GM21786 (cell line): ENCODE data around the gene UBE2G2.

ENCODE experiments used
- ATAC-seq: cut with Tn5 transposase; IDR thresholded peaks from one replicate; pipeline ENCODE4 v1.9.1; 2021; ENCODE audit not compliant: unreplicated experiment

Gene UBE2G2

DNA sequence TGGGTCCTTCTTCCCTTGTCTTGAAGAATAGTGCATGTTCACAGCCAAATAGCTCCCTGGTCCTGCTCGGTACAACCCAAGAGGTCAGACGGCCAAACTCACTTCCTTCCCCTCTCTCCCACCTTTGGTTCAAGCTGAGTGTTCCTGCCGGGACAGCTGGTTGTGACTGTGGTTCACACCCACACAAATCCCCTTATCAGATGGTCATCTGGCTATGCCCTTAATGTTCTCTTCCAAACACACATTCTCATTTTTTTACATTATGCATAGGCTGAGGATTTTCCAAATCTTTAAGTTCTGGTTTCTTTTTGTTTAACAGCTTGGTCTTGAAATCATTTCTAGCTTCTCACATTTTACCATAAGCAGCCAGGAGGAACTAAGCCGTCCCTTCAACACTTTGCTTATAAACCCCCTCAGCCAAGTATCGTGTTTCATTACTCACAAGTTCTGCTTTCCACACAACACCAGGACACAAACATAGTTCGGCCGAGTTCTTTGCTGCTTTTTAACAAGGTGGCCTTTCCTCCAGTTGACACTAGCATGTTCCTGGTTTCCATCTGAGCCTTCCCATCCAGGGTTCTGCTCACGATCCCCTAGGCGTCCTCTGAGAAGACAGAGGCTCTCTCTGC lies 70.6 kb downstream of the UBE2G2 start:
- no peak for ATAC-seq

DNA sequence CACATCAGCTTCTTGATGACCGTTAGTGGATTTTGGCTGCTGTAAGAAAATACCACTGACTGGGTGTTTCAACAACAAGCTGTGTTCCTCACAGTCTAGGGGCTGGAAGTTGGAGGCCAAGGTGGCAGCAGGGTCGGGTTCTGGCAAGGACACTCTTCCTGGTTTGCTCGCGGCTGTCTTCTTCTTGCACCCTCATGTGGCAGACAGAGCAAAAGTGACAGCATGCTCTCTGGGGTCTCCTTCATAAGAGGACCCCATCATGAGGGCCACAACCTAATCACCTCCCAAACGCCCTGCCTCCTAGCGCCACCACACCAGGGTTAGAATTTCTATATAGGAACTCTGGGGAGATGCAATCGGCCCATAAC lies 71.6 kb downstream of the UBE2G2 start:
- ATAC-seq = no peak

DNA sequence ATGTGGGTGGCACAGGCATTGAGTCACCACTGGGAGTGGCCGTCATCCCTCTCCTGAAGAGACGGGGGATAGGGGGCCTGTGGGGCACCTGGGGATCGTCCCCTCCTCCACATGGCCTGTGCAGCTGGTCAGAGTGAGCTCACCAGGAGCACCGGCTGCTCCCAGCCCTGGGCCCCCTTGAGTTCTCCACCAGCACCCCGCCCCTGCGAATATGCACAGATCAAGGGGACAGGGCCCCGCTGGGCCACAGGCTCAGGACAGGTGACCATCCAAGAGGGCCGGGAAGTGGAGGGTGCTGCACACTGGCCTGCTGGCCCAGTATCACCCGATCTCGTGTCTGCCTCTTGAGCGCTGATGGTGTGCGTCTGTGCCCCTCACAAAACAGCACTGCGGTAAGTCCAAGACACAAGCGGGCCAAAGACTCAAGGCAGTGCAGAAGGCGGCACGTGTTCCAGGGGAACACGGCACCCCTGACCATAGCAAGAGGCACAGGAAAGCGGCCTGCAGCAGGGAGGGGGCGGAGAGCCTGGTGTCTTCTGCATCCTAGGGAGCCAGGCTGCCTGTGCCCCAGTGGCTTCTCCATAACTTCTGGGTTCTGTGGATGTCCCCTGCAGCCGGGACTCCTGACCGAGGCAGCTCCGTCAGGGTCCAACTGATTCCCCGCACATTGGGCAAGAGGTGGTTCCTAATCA lies 72.1 kb downstream of the UBE2G2 start:
- ATAC-seq = no peak

DNA sequence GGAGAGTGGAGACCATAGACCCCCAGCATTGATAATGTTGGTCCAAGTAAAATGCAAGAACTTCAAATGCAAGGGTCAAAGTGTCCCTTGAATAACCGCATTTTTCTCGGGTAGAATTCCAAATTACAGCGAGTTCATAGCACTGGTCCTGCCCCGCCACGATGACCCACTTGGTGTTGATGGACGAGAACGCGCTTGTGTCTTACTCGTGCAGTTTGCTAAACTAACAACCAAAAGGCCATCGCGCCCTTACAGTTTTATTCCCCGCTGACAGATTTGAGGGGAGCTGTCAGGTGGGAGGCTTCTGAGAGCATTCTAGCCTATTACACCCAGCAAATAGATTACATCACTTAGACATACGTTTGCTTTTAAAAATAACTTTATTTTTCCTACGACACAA lies 72.9 kb downstream of the UBE2G2 start:
- no peak for ATAC-seq

DNA sequence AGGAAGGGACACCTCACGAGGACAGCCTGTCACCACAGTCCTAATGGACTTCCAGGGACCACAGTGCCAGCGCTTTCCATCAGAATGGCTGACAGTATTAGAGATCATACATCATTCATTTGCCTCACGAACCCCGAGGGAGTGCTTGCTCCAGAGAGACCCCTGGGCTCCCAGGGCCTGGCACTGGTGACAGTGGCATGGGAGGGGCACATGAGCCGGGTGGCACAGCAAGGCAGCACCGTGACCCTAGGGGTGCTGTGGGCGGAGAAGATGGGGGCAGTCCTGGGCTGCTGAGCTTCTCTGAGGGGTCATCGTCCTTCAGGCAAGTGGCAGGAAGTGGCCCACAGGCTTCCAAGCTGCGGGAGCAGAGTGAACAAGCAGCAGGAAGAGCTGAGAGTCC lies 73.9 kb downstream of the UBE2G2 start:
- ATAC-seq = no peak

DNA sequence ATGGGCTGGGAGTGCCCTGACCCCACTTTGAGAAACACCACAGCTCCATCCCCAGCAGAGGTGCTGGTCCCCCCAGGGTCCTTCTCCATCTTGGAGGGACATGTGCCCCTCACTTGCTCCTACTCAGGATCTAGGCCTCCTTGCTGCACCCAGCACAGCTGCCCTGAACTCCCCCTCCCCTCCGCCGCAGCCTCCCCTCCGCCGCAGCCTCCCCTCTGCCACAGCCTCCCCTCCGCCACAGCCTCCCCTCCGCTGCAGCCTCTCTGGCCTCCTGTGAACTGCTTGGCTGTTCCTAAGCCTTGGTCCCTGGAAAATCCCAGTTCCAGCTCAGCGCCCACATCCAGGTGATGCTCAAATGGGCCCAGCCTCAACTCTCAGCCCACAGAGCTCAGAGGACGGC lies 74.3 kb downstream of the UBE2G2 start:
- ATAC-seq = no peak

DNA sequence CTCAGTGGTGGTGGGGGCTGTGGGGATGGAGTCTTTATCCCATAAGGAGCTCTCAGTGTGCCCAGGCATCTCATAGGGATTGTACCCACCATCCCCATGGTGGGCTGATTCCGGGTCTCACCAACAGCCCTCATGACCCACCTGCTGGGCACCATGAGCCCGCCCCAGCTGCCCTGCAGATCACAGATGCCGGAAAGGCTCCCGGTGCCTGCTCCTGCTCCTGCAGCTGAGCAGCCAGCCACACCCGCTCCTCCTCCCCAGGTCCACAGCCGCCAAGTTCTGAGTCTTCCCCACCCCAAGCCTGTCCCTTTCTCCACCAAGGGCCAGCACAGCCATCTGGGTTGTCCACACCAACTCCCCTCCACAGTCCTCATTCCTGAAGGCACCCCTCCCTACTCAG lies 74.8 kb downstream of the UBE2G2 start:
- no peak for ATAC-seq

DNA sequence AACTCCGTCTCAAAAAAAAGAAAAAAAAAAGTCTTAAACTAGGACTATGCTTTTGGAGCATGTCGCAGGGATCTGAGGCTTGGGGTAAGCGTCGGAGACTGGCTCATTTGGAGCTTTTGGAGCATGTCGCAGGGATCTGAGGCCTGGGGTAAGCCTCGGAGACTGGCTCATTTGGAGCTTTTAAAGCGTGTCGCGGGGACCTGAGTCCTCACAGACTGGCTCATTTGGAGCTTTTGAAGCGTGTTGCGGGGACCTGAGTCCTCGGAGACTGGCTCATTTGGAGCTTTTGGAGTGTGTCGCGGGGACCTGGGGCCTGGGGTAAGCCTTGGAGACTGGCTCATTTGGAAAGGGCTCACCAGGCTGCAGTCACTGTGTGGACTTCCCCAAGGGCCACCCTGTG lies 76.7 kb downstream of the UBE2G2 start:
- ATAC-seq = no peak

DNA sequence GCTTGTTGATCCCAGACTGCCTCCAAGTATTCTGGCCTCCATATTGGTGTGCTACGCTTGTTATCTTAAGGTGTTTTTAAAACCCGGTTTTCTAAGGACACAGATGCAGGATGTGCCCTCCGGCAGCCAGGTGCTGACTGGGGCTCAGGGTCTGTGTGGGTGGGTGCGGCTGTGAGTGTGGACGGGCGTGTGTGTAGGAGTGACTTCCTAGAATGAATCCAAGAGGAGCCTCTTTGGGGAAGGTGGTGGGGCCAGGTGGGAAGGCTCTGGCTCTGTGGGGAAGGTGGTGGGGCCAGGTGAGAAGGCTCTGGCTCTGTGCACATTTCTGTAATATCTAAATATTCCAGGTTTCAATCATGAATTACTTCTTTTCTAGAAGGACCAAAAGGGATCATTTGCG lies 77.4 kb downstream of the UBE2G2 start:
- ATAC-seq = no peak

DNA sequence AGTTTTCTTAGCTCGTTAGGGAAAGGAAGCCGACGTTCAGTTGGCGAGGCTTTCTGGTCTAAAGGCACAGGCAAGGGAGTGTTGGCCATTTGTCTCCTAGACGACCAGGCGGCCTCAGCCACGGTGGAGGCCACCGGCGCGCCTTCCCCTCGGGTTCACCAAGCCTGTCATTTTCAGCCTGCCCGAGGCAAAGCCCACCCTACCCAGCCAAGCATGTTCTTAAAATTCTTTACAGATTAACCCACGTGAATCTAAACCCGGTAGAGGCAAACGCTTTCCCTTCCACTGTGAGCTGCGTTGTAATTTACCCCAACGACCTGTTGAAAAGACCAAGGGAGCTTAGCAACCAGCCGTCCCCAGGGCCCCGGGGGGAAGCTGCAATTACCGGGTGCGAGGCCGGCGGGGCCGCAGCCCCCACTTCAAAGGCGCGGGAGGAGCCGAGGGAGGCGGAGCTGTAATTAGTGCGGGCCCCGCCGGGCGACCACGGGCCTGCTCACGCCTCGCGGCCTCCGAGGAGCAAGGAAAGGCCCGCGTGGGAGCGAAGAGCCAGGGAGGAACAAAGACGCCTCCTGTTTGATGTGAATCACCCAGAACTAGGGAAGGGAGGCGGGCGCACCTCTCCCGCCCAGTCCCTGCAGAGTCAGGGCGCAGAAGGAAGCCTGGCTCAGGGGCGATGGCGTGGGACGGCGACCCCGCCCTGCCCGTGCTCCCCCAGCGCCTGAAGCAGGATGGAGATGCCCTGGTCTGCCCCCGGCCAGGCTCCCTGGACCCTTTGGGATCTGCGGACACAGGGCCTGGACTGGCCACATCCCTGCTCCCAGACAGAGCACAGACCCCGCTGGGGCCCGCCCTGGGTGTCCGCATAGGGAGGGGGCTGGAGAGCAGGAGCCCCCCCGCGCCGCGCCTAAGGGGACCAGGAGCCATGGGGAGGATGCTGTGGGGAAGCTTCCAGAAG lies 78.2 kb downstream of the UBE2G2 start:
- ATAC-seq = no peak

DNA sequence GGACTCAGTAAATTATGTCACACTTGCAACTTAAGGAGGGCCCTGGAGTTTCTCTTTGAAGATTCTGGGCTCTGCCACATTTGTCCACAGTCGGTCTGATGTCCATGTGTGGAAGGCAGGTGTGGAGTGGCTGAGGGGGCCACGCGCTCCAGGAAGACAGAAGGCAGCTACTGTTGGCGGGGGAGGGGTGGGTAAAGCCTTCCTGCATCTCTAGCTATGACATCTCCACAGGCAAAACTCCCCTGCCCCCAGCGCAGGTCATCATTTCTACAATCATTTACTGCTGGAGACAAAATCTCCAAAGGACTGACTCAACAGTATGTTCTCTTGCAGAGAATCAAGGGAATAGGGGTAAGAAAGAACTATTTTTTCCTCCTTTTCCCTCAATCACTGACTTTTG lies 78.9 kb downstream of the UBE2G2 start:
- ATAC-seq = no peak

DNA sequence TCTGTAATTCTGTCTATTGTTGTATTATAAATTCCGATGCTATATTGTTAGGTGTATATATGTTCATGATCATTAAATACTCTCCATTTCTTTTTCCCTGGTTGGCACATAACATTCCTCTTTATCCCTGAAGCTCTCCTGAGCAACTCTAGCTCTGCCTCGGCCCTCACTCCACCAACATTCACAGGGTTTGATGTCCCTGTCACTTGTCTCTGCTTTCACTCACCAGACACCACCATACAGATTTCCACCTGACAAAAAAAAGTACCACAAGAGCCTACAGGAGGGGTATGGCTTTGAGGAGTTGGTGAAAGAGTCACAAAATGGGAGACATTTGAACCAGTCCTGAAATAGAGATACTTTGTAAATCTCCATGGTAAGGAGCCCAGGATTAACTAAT lies 81.5 kb downstream of the UBE2G2 start:
- ATAC-seq = no peak
